ENCODE data around the gene MEIG1. TPM values are rescaled to one million over a fixed set of nuclear protein-coding genes. Genes with fewer than 3 reads are reported as not detected.
"Not testable (repeated sequence)": the region's sequence is repeated elsewhere in the genome, so short reads cannot be mapped to it uniquely, and the experiment has no call there.

MEIG1 gene
- total and polyA plus RNA-seq, 4 donors = 1.0 to 3.5 (median 1.4) TPM

GRCh38 chr10:14958872-14959220 lies 342 bp upstream of the MEIG1 start:
- Histone ChIP-seq H3K4me3 (peak overlapping the region; percentile 35), H3K4me1 (ENCODE audit: control insufficient read depth in 5 of 5, insufficient read depth in 5 of 5, low read length in 5 of 5) (peaks cover 0 to 8% (median 3%) of the 10 kb centered on the region in 5 donors), H3K27ac (ENCODE audit: low read depth in 1 of 2, low read length in 1 of 2) (peak overlapping the region; percentile 75 to 95), H3K9me3 (ENCODE audit: control insufficient read depth in 4 of 4, insufficient read depth in 3 of 4, low read length in 3 of 4) (no peaks in the 10 kb centered on the region), H3K36me3 (ENCODE audit: control insufficient read depth in 4 of 4, insufficient read depth in 4 of 4, low read length in 4 of 4) (no peaks in the 10 kb centered on the region), H3K9ac (ENCODE audit: insufficient read depth in 1 of 2, low read length in 2 of 2) (no peak overlapping the region), H3K27me3 (ENCODE audit: control insufficient read depth in 3 of 3, insufficient read depth in 3 of 3, low read length in 2 of 3) (no peaks in the 10 kb centered on the region)
- no peak for DNase-seq
- WGBS, 2 donors = 50 to 57% methylated on average over 12 of the region's 12 CpGs
- ATAC-seq (ENCODE audit: insufficient read depth, low FRiP score) = no peak
- TF ChIP-seq CTCF (IDR thresholded peaks at IDR 0.05; ENCODE audit: control extremely low read depth, extremely low read depth) = no peak

GRCh38 chr10:14967897-14968296 lies 8.7 kb downstream of the MEIG1 start:
- Histone ChIP-seq H3K36me3 (ENCODE audit: control insufficient read depth in 4 of 4, insufficient read depth in 4 of 4, low read length in 4 of 4) (no peaks in the 10 kb centered on the region), H3K9ac (ENCODE audit: insufficient read depth in 1 of 2, low read length in 2 of 2) (no peak overlapping the region), H3K27me3 (ENCODE audit: control insufficient read depth in 3 of 3, insufficient read depth in 3 of 3, low read length in 2 of 3) (no peaks in the 10 kb centered on the region), H3K27ac (ENCODE audit: low read depth in 1 of 2, low read length in 1 of 2) (no peak overlapping the region), H3K4me1 (ENCODE audit: control insufficient read depth in 5 of 5, insufficient read depth in 5 of 5, low read length in 5 of 5) (no peaks in the 10 kb centered on the region), H3K4me3 (no peak overlapping the region), H3K9me3 (ENCODE audit: control insufficient read depth in 4 of 4, insufficient read depth in 3 of 4, low read length in 3 of 4) (no peaks in the 10 kb centered on the region)
- ATAC-seq (ENCODE audit: insufficient read depth, low FRiP score) (no peak), DNase-seq (no peak)
- no peak for TF ChIP-seq CTCF (IDR thresholded peaks at IDR 0.05; ENCODE audit: control extremely low read depth, extremely low read depth)
- WGBS, 2 donors = 96 to 98% methylated on average over 2 of the region's 2 CpGs

GRCh38 chr10:14971867-14972448 lies 12.8 kb downstream of the MEIG1 start:
- Histone ChIP-seq H3K4me3 (no peak overlapping the region), H3K27me3 (ENCODE audit: control insufficient read depth in 3 of 3, insufficient read depth in 3 of 3, low read length in 2 of 3) (no peaks in the 10 kb centered on the region), H3K9ac (ENCODE audit: insufficient read depth in 1 of 2, low read length in 2 of 2) (no peak overlapping the region), H3K9me3 (ENCODE audit: control insufficient read depth in 4 of 4, insufficient read depth in 3 of 4, low read length in 3 of 4) (no peaks in the 10 kb centered on the region), H3K4me1 (ENCODE audit: control insufficient read depth in 5 of 5, insufficient read depth in 5 of 5, low read length in 5 of 5) (no peaks in the 10 kb centered on the region), H3K36me3 (ENCODE audit: control insufficient read depth in 4 of 4, insufficient read depth in 4 of 4, low read length in 4 of 4) (no peaks in the 10 kb centered on the region), H3K27ac (ENCODE audit: low read depth in 1 of 2, low read length in 1 of 2) (no peak overlapping the region)
- ATAC-seq (ENCODE audit: insufficient read depth, low FRiP score) (no peak), DNase-seq (peak in 2 of 3 donors; percentile 13 to 18)
- peak; percentile 34 for TF ChIP-seq CTCF (IDR thresholded peaks at IDR 0.05; ENCODE audit: control extremely low read depth, extremely low read depth)
- 61 to 63% methylated on average over 4 of the region's 4 CpGs for WGBS, 2 donors

- not testable (repeated sequence) for H3K9ac ChIP-seq (ENCODE audit: insufficient read depth in 1 of 2, low read length in 2 of 2); ATAC-seq (ENCODE audit: insufficient read depth, low FRiP score); H3K4me3 ChIP-seq; H3K36me3 ChIP-seq (ENCODE audit: control insufficient read depth in 4 of 4, insufficient read depth in 4 of 4, low read length in 4 of 4); H3K27me3 ChIP-seq (ENCODE audit: control insufficient read depth in 3 of 3, insufficient read depth in 3 of 3, low read length in 2 of 3); H3K27ac ChIP-seq (ENCODE audit: low read depth in 1 of 2, low read length in 1 of 2); H3K4me1 ChIP-seq (ENCODE audit: control insufficient read depth in 5 of 5, insufficient read depth in 5 of 5, low read length in 5 of 5); H3K9me3 ChIP-seq (ENCODE audit: control insufficient read depth in 4 of 4, insufficient read depth in 3 of 4, low read length in 3 of 4); DNase-seq
- 40 to 58% methylated on average over 15 of the region's 15 CpGs for WGBS, 2 donors
Measured at GRCh38 chr10:14974153-14974998, 15.2 kb downstream of the MEIG1 start.

Data from lung (tissue), 12 donors.